Naive thymus-derived CD4-positive, alpha-beta T cell (primary cell): Measurements from ENCODE around the gene PHF20. TPM values are rescaled to one million over a fixed set of nuclear protein-coding genes. Genes with fewer than 3 reads are reported as not detected.

Source experiments
- ATAC-seq: fragments of 150-1000 bp; cut with Tn5 transposase; 2 replicates; pipeline ENCODE4 v1.10.0; 2021; ENCODE audit warnings: mild to moderate bottlenecking, moderate library complexity
- CTCF ChIA-PET: fragments of 350-600 bp; sonication (Branson Sonifier 250); formaldehyde crosslinking; loops from one replicate; lab custom pipeline; 2021; ENCODE audit warnings: antibody characterized with exemption; lab: Charles Lee
- POLR2A ChIA-PET: fragments of 350-600 bp; sonication (Branson Sonifier 250); formaldehyde crosslinking; loops from one replicate; lab custom pipeline; 2021; ENCODE audit warnings: antibody characterized with exemption, inconsistent platforms; lab: Charles Lee
- DNase-seq, 9 donors: peaks; one replicate each; pipeline versions ENCODE4 v3.0.0 to v3.0.0-alpha.2; 2020 to 2022; ENCODE audit warnings: mixed read lengths in 1 of 9
- H3K27ac ChIP-seq: one replicate; pipeline ENCODE4 v1.7.0; 2013; ENCODE audit warnings: mild to moderate bottlenecking, low read depth, low read length, moderate library complexity
- H3K27me3 ChIP-seq, 2 donors: one replicate each; pipeline ENCODE4 v1.7.0; 2013; ENCODE audit warnings: low read length in 2 of 2, mild to moderate bottlenecking in 2 of 2, moderate library complexity in 2 of 2; ENCODE audit not compliant: control insufficient read depth in 2 of 2, insufficient read depth in 2 of 2
- H3K36me3 ChIP-seq, 3 experiments: 1 replicate in 2 of 3; 2 replicates in 1 of 3; pipeline ENCODE4 v1.7.0; 2013; ENCODE audit warnings: low read length in 3 of 3, mild to moderate bottlenecking in 3 of 3, moderate library complexity in 1 of 3; ENCODE audit not compliant: insufficient read depth in 3 of 3, control insufficient read depth in 2 of 3
- H3K4me1 ChIP-seq, 2 donors: one replicate each; pipeline ENCODE4 v1.7.0; 2013; ENCODE audit warnings: low read length in 2 of 2, mild to moderate bottlenecking in 2 of 2, moderate library complexity in 1 of 2; ENCODE audit not compliant: control insufficient read depth in 2 of 2, insufficient read depth in 2 of 2
- H3K4me3 ChIP-seq: 2 replicates; pipeline ENCODE4 v1.7.0; 2013; ENCODE audit warnings: mild to moderate bottlenecking, low read length
- H3K9me3 ChIP-seq, 3 experiments: 1 replicate in 2 of 3; 2 replicates in 1 of 3; pipeline ENCODE4 v1.7.0; 2013; ENCODE audit warnings: low read length in 3 of 3; ENCODE audit not compliant: control insufficient read depth in 2 of 3
- H3K27ac Mint-ChIP-seq, 9 donors: one replicate each; pipeline ENCODE4 v1.8.0; 2020 to 2022; ENCODE audit warnings: mixed read lengths in 9 of 9, mild to moderate bottlenecking in 8 of 9, moderate library complexity in 5 of 9, inconsistent platforms in 2 of 9
- H3K27me3 Mint-ChIP-seq, 5 donors: one replicate each; pipeline ENCODE4 v1.8.0; 2021 to 2022; ENCODE audit warnings: mixed read lengths in 5 of 5, mild to moderate bottlenecking in 1 of 5
- H3K36me3 Mint-ChIP-seq, 5 donors: one replicate each; pipeline ENCODE4 v1.8.0; 2020 to 2022; ENCODE audit warnings: mixed read lengths in 5 of 5, mild to moderate bottlenecking in 3 of 5, inconsistent platforms in 1 of 5
- H3K4me1 Mint-ChIP-seq, 7 donors: one replicate each; pipeline ENCODE4 v1.8.0; 2020 to 2022; ENCODE audit warnings: mixed read lengths in 7 of 7, mild to moderate bottlenecking in 3 of 7, inconsistent platforms in 1 of 7
- H3K4me3 Mint-ChIP-seq, 10 donors: one replicate each; pipeline ENCODE4 v1.8.0; 2020 to 2022; ENCODE audit warnings: mild to moderate bottlenecking in 10 of 10, mixed read lengths in 10 of 10, moderate library complexity in 6 of 10, inconsistent platforms in 2 of 10
- H3K9me3 Mint-ChIP-seq, 11 donors: one replicate each; pipeline ENCODE4 v1.8.0; 2020 to 2022; ENCODE audit warnings: mixed read lengths in 11 of 11, mild to moderate bottlenecking in 4 of 11, inconsistent platforms in 1 of 11, moderate library complexity in 1 of 11
- intact Hi-C, 2 donors: fragments of 100-400 bp; cut with micrococcal nuclease; formaldehyde crosslinking; loops; one replicate each; pipeline ENCODE4 v1.15.1; 2023
- polyA plus RNA-seq, 2 donors: library from polyadenylated mRNA; unstranded; fragments of 300-500 nt; fragmentation: Illumina TruSeq; gene quantifications; one replicate each; pipeline ENCODE4 v1.2.3, GENCODE V29; 2021
- total RNA-seq, 6 experiments: library from RNA in 5 of 6; stranded (reverse) in 5 of 6; gene quantifications; 1 replicate in 5 of 6; 2 replicates in 1 of 6; pipeline ENCODE4 v1.2.3 and lab custom pipeline; 2021 to 2026

Gene PHF20
- total and polyA plus RNA-seq, 7 experiments from 2014 or later = 57.5 to 157 (median 99.9) TPM

- no peak for ATAC-seq
- H3K36me3 Mint-ChIP-seq = peaks cover 0 to 14% (median 7%) of the 10 kb centered on the region in 5 donors
- Histone ChIP-seq H3K4me3 (peak overlapping the region; percentile 84), H3K27me3 (no peaks in the 10 kb centered on the region), H3K4me1 (peaks cover 17 to 23% of the 10 kb centered on the region in 2 donors), H3K9me3 (no peaks in the 10 kb centered on the region), H3K27ac (peak overlapping the region; percentile 98), H3K36me3 (peaks cover 0 to 14% (median 5%) of the 10 kb centered on the region in 3 experiments)
- peak in 1 of 9 donors; percentile 2 for DNase-seq
- POLR2A ChIA-PET = interaction anchor here (1.2 to 3.9 kb wide), 18 partner anchors 10 to 1575 kb away, joined by 3 to 44 read pairs (median 11); partner anchors contain the start of genes BLCAP, CEP250, CPNE1 and DYNLRB1
- H3K9me3 Mint-ChIP-seq = no peaks in the 10 kb centered on the region
- CTCF ChIA-PET = interaction anchor here (2.6 kb wide), 1 partner anchor 40 kb away, joined by 8 read pairs; no protein-coding TSS in a partner anchor
- H3K4me3 Mint-ChIP-seq = peak overlapping the region; percentile 86 to 99 (median 99)
- intact Hi-C loops = loop anchor here (5.0 to 10.0 kb wide), 7 partner anchors 100 to 1128 kb away; partner anchors contain the start of genes CPNE1 (in 1 of the 2), DSN1 (in 1 of the 2), ERGIC3 (in 1 of the 2) and NCOA6 (in 1 of the 2)
- peak overlapping the region; percentile 95 to 100 (median 99) for H3K27ac Mint-ChIP-seq
- H3K27me3 Mint-ChIP-seq = no peaks in the 10 kb centered on the region
- peaks cover 13 to 36% (median 25%) of the 10 kb centered on the region in 7 donors for H3K4me1 Mint-ChIP-seq
Observed at GRCh38 chr20:35952480-35953386, 180.9 kb downstream of the PHF20 start.

DNA sequence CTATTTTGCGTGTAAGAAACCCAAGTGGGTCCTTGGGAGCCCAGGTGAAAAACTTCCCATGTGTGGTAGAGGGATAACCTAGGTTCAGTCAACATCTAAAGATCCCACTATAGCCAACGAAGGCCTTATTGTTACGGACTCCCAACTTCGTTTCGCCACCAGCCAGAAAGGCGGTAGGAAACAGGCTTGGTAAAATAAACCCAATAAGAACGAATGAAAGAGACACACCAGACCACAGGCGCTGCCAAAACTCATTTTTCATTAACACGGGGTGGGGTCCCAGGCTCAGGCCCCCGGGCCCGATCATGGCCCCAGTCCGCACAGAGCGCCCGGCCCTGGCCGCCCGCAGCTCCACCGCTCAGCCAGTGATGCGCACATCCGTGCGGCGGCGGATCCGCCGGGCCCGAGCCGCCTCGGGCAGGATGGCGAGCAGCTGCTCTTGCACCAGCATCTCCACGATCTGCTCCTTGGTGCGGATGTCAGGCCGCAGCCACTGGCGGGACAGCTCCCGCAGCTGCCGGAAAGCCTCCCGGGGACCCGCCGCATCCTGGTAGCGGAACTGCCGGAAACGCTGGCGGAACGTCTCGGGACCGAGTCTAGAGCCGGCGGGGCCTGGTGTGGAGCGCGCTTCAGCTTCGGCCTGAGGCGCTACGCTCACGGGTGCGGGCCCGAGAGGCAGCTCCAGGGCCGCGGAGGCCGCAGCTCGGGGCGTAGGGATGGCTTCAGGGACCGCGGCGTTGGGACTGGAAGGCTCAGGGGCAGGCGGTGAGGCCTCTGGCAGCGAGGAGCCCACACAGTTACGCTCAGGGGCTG lies 181.8 kb downstream of the PHF20 start:
- no peaks in the 10 kb centered on the region for H3K9me3 Mint-ChIP-seq
- intact Hi-C loops = loop anchor here (1.0 to 10.0 kb wide), 28 partner anchors 39 to 1961 kb away; partner anchors contain the start of genes CEP250 (in 2 of the 2), CPNE1 (in 2 of the 2), ERGIC3 (in 2 of the 2) and PHF20 (in 2 of the 2)
- H3K4me3 ChIP-seq = peak overlapping the region; percentile 84
- peak; percentile 40 for ATAC-seq
- no peaks in the 10 kb centered on the region for H3K27me3 Mint-ChIP-seq
- H3K27me3 ChIP-seq = no peaks in the 10 kb centered on the region
- POLR2A ChIA-PET = interaction anchor here (0.5 to 3.9 kb wide), 44 partner anchors 10 to 1960 kb away, joined by 3 to 44 read pairs (median 4); partner anchors contain the start of genes BLCAP, CEP250, CNBD2 and CPNE1
- peak in 8 of 9 donors; percentile 71 to 78 (median 74) for DNase-seq
- CTCF ChIA-PET = interaction anchor here (0.6 to 2.6 kb wide), 15 partner anchors 9 to 1665 kb away, joined by 3 to 8 read pairs (median 3); partner anchors contain the start of genes AAR2, PHF20 and RBM39
- H3K4me3 Mint-ChIP-seq = peak overlapping the region; percentile 86 to 99 (median 99)
- H3K36me3 ChIP-seq = peaks cover 0 to 8% (median 0%) of the 10 kb centered on the region in 3 experiments
- no peaks in the 10 kb centered on the region for H3K9me3 ChIP-seq
- peaks cover 17 to 23% of the 10 kb centered on the region in 2 donors for H3K4me1 ChIP-seq
- H3K27ac ChIP-seq = peak overlapping the region; percentile 98
- peaks cover 0 to 11% (median 3%) of the 10 kb centered on the region in 5 donors for H3K36me3 Mint-ChIP-seq
- peaks cover 13 to 36% (median 22%) of the 10 kb centered on the region in 7 donors for H3K4me1 Mint-ChIP-seq
- H3K27ac Mint-ChIP-seq = peak overlapping the region; percentile 96 to 100 (median 99)

GRCh38 chr20:35954200-35954906 lies 182.5 kb downstream of the PHF20 start, which contains the start of gene SCAND1:
Gene SCAND1 (minus strand): TSS chr20:35954502. CDS start chr20:35954284, 218 bp downstream.
- Histone ChIP-seq H3K36me3 (peaks cover 0 to 8% (median 0%) of the 10 kb centered on the region in 3 experiments), H3K27me3 (no peaks in the 10 kb centered on the region), H3K9me3 (no peaks in the 10 kb centered on the region), H3K27ac (peak within 1 kb of the TSS; percentile 98), H3K4me3 (peak within 1 kb of the TSS; percentile 84), H3K4me1 (peaks cover 17 to 23% of the 10 kb centered on the region in 2 donors)
- H3K27me3 Mint-ChIP-seq = peaks cover 0 to 2% (median 0%) of the 10 kb centered on the region in 5 donors
- H3K36me3 Mint-ChIP-seq = peaks cover 0 to 9% (median 4%) of the 10 kb centered on the region in 5 donors
- H3K9me3 Mint-ChIP-seq = peaks cover 0 to 5% (median 0%) of the 10 kb centered on the region in 11 donors
- H3K27ac Mint-ChIP-seq = peak within 1 kb of the TSS; percentile 96 to 100 (median 99)
- ATAC-seq (peak; percentile 92), DNase-seq (peak; percentile 94 to 98 (median 97))
- H3K4me1 Mint-ChIP-seq = peaks cover 13 to 36% (median 22%) of the 10 kb centered on the region in 7 donors
- ChIA-PET CTCF (interaction anchor here (0.6 to 2.6 kb wide), 19 partner anchors 8 to 1666 kb away, joined by 3 to 8 read pairs (median 3); partner anchors contain the start of genes AAR2, PHF20 and RBM39), POLR2A (interaction anchor here (0.5 to 3.9 kb wide), 43 partner anchors 10 to 1961 kb away, joined by 3 to 44 read pairs (median 4); partner anchors contain the start of genes BLCAP, CEP250, CNBD2 and CPNE1)
- peak within 1 kb of the TSS; percentile 86 to 99 (median 99) for H3K4me3 Mint-ChIP-seq
- intact Hi-C loops = loop anchor here (1.0 to 10.0 kb wide), 28 partner anchors 38 to 1962 kb away; partner anchors contain the start of genes CEP250 (in 2 of the 2), CPNE1 (in 2 of the 2), ERGIC3 (in 2 of the 2) and PHF20 (in 2 of the 2)

GRCh38 chr20:35954907-35955251 lies 183.1 kb downstream of the PHF20 start:
- peaks cover 13 to 36% (median 22%) of the 10 kb centered on the region in 7 donors for H3K4me1 Mint-ChIP-seq
- peaks cover 17 to 23% of the 10 kb centered on the region in 2 donors for H3K4me1 ChIP-seq
- H3K27ac ChIP-seq = peak overlapping the region; percentile 98
- DNase-seq (peak in 2 of 9 donors; percentile 31 to 44), ATAC-seq (peak; percentile 1)
- H3K9me3 ChIP-seq = no peaks in the 10 kb centered on the region
- peaks cover 0 to 8% (median 0%) of the 10 kb centered on the region in 11 donors for H3K9me3 Mint-ChIP-seq
- peak overlapping the region; percentile 86 to 99 (median 99) for H3K4me3 Mint-ChIP-seq
- peaks cover 0 to 8% (median 0%) of the 10 kb centered on the region in 3 experiments for H3K36me3 ChIP-seq
- H3K4me3 ChIP-seq = peak overlapping the region; percentile 84
- peaks cover 0 to 9% (median 4%) of the 10 kb centered on the region in 5 donors for H3K36me3 Mint-ChIP-seq
- peaks cover 0 to 5% (median 0%) of the 10 kb centered on the region in 5 donors for H3K27me3 Mint-ChIP-seq
- no peaks in the 10 kb centered on the region for H3K27me3 ChIP-seq
- ChIA-PET POLR2A (interaction anchor here (0.6 to 3.9 kb wide), 25 partner anchors 9 to 1961 kb away, joined by 3 to 44 read pairs (median 7); partner anchors contain the start of genes CEP250, CNBD2, CPNE1 and DYNLRB1), CTCF (interaction anchor here (0.6 to 1.7 kb wide), 10 partner anchors 12 to 666 kb away, joined by 3 to 7 read pairs (median 4); partner anchors contain the start of genes AAR2 and RBM39)
- intact Hi-C loops = loop anchor here (1.0 to 10.0 kb wide), 28 partner anchors 38 to 1962 kb away; partner anchors contain the start of genes CEP250 (in 2 of the 2), CPNE1 (in 2 of the 2), ERGIC3 (in 2 of the 2) and PHF20 (in 2 of the 2)
- H3K27ac Mint-ChIP-seq = peak overlapping the region; percentile 96 to 100 (median 99)

GRCh38 chr20:35956616-35957015 lies 184.8 kb downstream of the PHF20 start:
- intact Hi-C loops = loop anchor here in 1 of 2 donors (10.0 kb wide), 4 partner anchors 508 to 1132 kb away; partner anchors contain the start of genes DSN1, NCOA6 and TRPC4AP
- Histone ChIP-seq H3K4me1 (peaks cover 17 to 23% of the 10 kb centered on the region in 2 donors), H3K36me3 (peaks cover 0 to 8% (median 0%) of the 10 kb centered on the region in 3 experiments), H3K4me3 (no peak overlapping the region), H3K9me3 (no peaks in the 10 kb centered on the region), H3K27me3 (no peaks in the 10 kb centered on the region), H3K27ac (no peak overlapping the region)
- Mint-ChIP-seq H3K9me3 (peaks cover 0 to 8% (median 0%) of the 10 kb centered on the region in 11 donors), H3K36me3 (peaks cover 0 to 9% (median 4%) of the 10 kb centered on the region in 5 donors), H3K4me3 (peak overlapping the region in 3 of 10 donors; percentile 4 to 39 (median 25)), H3K27ac (peak overlapping the region in 2 of 9 donors; percentile 3 to 39), H3K4me1 (peaks cover 10 to 34% (median 20%) of the 10 kb centered on the region in 7 donors), H3K27me3 (peaks cover 0 to 18% (median 0%) of the 10 kb centered on the region in 5 donors)
- POLR2A ChIA-PET = no interaction called here
- no peak for ATAC-seq
- DNase-seq = no peak
- CTCF ChIA-PET = no interaction called here
